ENCODE measurements around the gene SYT9. TPM values are rescaled to one million over a fixed set of nuclear protein-coding genes. Genes with fewer than 3 reads are reported as not detected.

Gene SYT9
- total RNA-seq, 1 donor from 2014 or later: 2.9 TPM

GRCh38 chr11:7268758-7269157 lies 17.1 kb downstream of the SYT9 start:
- TF ChIP-seq POLR2A (IDR thresholded peaks at IDR 0.05) (no peak), POLR2AphosphoS5 (IDR thresholded peaks at IDR 0.05; ENCODE audit: insufficient read depth in 1 of 2, low read depth in 1 of 2) (no peak)
- TF ChIP-seq, protein P1, sequence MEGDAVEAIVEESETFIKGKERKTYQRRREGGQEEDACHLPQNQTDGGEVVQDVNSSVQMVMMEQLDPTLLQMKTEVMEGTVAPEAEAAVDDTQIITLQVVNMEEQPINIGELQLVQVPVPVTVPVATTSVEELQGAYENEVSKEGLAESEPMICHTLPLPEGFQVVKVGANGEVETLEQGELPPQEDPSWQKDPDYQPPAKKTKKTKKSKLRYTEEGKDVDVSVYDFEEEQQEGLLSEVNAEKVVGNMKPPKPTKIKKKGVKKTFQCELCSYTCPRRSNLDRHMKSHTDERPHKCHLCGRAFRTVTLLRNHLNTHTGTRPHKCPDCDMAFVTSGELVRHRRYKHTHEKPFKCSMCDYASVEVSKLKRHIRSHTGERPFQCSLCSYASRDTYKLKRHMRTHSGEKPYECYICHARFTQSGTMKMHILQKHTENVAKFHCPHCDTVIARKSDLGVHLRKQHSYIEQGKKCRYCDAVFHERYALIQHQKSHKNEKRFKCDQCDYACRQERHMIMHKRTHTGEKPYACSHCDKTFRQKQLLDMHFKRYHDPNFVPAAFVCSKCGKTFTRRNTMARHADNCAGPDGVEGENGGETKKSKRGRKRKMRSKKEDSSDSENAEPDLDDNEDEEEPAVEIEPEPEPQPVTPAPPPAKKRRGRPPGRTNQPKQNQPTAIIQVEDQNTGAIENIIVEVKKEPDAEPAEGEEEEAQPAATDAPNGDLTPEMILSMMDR (IDR thresholded peaks at IDR 0.05): no peak
- Histone ChIP-seq H3K9me3 (no peaks in the 10 kb centered on the region), H3K4me1 (no peaks in the 10 kb centered on the region), H3K27me3 (no peaks in the 10 kb centered on the region), H3K27ac (no peak overlapping the region), H3K4me3 (no peak overlapping the region), H3K36me3 (no peaks in the 10 kb centered on the region)
- DNase-seq (ENCODE audit: extremely low spot score in 2 of 2): no peak
- intact Hi-C loops (cut with DNase I): no loop called here

- no peaks in the 10 kb centered on the region for H3K9me3 ChIP-seq
- no peaks in the 10 kb centered on the region for H3K27me3 ChIP-seq
- H3K27ac ChIP-seq: no peak overlapping the region
- H3K36me3 ChIP-seq: no peaks in the 10 kb centered on the region
- H3K4me3 ChIP-seq: no peak overlapping the region
- TF ChIP-seq, protein P1 (IDR thresholded peaks at IDR 0.05): no peak
- TF ChIP-seq POLR2A (IDR thresholded peaks at IDR 0.05) (no peak), POLR2AphosphoS5 (IDR thresholded peaks at IDR 0.05; ENCODE audit: insufficient read depth in 1 of 2, low read depth in 1 of 2) (no peak)
- DNase-seq (ENCODE audit: extremely low spot score in 2 of 2): no peak
- no peaks in the 10 kb centered on the region for H3K4me1 ChIP-seq
- intact Hi-C loops (cut with DNase I): no loop called here
Measured at GRCh38 chr11:7270233-7270865, 18.6 kb downstream of the SYT9 start.

GRCh38 chr11:7272373-7272772 lies 20.7 kb downstream of the SYT9 start:
- Histone ChIP-seq H3K4me1 (no peaks in the 10 kb centered on the region), H3K36me3 (no peaks in the 10 kb centered on the region), H3K27me3 (no peaks in the 10 kb centered on the region), H3K4me3 (no peak overlapping the region), H3K27ac (no peak overlapping the region), H3K9me3 (no peaks in the 10 kb centered on the region)
- intact Hi-C loops (cut with DNase I): no loop called here
- no peak for DNase-seq (ENCODE audit: extremely low spot score in 2 of 2)
- TF ChIP-seq POLR2A (IDR thresholded peaks at IDR 0.05) (no peak), POLR2AphosphoS5 (IDR thresholded peaks at IDR 0.05; ENCODE audit: insufficient read depth in 1 of 2, low read depth in 1 of 2) (no peak)
- TF ChIP-seq, protein P1 (IDR thresholded peaks at IDR 0.05): no peak

DNA sequence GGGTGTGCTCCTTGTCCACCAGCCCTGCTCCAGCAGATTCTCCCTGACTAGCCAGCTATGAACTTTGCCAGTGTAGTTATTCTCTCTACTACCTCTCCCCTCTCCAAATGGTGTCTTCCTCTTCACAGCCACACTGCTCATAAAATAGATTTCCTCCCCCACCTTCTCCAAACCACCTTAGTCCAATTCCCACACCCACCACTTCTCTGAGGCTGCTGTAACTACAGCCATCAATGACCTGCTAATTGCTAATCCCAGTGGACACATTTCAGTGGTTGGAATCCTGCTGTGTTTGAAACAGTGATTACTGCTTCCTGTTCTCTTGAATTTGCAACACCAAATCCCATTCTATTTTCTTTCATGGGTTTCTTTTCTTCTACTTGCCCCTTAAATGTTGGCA lies 23.4 kb downstream of the SYT9 start:
- H3K27ac ChIP-seq: no peak overlapping the region
- intact Hi-C loops (cut with DNase I): no loop called here
- DNase-seq (ENCODE audit: extremely low spot score in 2 of 2): no peak
- no peak overlapping the region for H3K4me3 ChIP-seq
- H3K9me3 ChIP-seq: no peaks in the 10 kb centered on the region
- TF ChIP-seq POLR2AphosphoS5 (IDR thresholded peaks at IDR 0.05; ENCODE audit: insufficient read depth in 1 of 2, low read depth in 1 of 2) (no peak), POLR2A (IDR thresholded peaks at IDR 0.05) (no peak)
- TF ChIP-seq, protein P1 (IDR thresholded peaks at IDR 0.05): no peak
- H3K4me1 ChIP-seq: no peaks in the 10 kb centered on the region
- H3K36me3 ChIP-seq: no peaks in the 10 kb centered on the region
- H3K27me3 ChIP-seq: no peaks in the 10 kb centered on the region

- intact Hi-C loops (cut with DNase I): no loop called here
- TF ChIP-seq POLR2A (IDR thresholded peaks at IDR 0.05): no peak
- TF ChIP-seq, protein P1 (IDR thresholded peaks at IDR 0.05): no peak
- no peak for TF ChIP-seq POLR2AphosphoS5 (IDR thresholded peaks at IDR 0.05; ENCODE audit: insufficient read depth in 1 of 2, low read depth in 1 of 2)
Measured at GRCh38 chr11:7278314-7278917, 26.7 kb downstream of the SYT9 start.

More at GRCh38 chr11:7278314-7278917, 26.7 kb downstream of the SYT9 start:
- Histone ChIP-seq H3K9me3 (no peaks in the 10 kb centered on the region), H3K27me3 (no peaks in the 10 kb centered on the region), H3K27ac (no peak overlapping the region), H3K36me3 (no peaks in the 10 kb centered on the region), H3K4me1 (no peaks in the 10 kb centered on the region), H3K4me3 (no peak overlapping the region)
- no peak for DNase-seq (ENCODE audit: extremely low spot score in 2 of 2)

Data from vagina (tissue), 2 donors.